ENCODE measurements around the gene RALGAPA2.

DNA sequence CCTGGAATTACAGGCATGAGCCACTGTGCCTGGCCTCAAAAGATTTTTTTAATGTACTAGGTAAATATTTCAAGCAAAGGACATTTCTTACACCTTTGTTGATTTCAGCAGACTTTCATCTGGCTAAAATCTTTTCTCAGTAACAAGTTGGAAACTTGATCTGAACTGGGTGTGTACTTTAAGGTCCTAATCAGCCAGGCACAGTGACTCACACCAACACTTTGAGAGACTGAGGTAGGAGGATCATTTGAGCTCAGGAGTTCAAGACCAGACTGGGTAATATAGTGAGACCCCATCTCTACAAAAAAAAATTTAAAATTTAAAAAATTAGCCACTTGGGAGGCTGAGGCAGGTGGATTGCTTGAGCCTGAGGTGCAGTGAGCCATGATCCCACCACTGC lies 7.0 kb upstream of the RALGAPA2 start:
- TF ChIP-seq CTCF (IDR thresholded peaks at IDR 0.05): no peak
- TF ChIP-seq POLR2A (IDR thresholded peaks at IDR 0.05): no peak

Data from body of pancreas (tissue), 4 donors.